Activated T-cell treated with anti-CD3 and anti-CD28 coated beads, Interleukin-2, amount 50 U/mL, for 48 hours (primary cell): ENCODE measurements around the gene MGLL.

Experiments used
- DNase-seq, 2 experiments: peaks; one replicate each; pipeline ENCODE4 v3.0.0-alpha.2; 2020

MGLL gene

DNA sequence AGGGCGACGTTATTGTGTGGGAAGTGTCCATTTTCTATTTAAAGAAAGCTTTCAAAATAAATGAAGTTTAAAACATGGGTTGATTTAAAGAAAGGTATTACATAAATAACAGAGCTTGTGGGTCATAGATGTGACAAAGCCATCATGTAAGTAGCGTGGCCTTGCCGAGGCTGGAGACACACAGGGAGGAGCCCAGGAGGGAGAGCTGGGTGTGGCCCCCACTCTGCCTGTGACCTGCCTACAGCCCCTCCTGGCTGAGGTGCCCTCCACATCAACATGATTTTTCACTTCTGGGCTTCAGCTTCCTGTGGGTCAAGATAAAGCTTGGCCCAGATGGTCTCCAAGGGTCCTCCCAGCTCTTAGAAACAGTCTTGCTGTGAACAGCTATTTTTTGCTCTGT lies 12.5 kb upstream of the MGLL start:
- no peak for DNase-seq

DNA sequence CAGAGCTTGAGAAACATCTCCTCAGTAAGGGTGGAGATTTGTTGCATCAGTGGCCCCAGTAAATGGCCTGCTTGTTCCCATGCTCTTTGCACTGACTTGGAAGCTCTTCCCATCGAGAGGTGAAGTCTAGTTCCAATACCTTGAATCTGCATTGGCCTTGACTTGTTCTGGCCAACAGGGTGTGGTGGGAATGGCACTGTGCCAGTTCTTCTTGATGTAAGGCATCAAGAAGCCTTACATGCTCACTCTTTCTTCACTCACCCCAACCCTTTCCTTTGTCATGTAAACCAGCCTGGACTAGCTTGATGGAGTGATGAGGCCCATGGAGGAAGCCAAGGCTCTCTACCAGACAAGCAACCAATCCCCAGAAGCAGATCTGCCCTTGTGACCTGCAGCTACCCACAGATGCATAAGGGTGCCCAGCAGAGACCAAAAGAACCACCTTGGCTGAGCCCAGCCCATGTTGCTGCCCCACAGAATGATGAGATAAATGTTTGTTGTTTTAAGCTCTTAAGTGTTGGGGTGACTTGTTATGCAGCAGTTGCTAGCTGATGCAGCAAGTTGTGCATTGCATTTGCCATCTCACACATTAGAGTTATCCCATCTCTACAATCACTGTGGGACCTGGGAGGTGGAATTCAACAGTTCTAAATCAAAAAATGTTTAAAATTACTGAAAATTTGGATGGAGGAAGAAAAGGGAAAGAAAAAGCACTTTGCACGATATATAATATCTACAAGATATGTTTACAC lies 11.1 kb upstream of the MGLL start:
- no peak for DNase-seq

DNA sequence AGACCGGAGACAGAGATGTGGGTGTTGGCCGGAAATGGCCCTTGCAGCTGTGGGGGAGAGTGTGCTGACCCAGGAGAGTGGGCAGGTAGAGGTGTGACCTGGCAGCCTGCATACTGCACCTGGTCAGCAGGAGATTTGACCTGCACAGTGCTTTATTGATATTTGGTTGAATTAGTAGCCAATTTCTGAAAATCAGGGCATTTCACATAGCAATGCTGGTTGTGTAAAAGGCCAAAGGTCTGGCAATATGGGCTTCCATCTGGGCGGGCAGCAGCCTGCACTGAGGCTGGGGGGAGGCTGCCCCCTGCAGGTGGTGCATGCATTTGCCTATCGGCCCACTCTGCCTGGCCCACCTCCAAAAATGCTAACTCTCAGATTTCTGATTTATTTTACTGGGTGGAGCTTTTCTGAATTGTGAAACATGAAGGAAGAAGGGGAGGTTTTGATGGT lies 9.4 kb upstream of the MGLL start:
- DNase-seq: peak; percentile 36 to 54

DNA sequence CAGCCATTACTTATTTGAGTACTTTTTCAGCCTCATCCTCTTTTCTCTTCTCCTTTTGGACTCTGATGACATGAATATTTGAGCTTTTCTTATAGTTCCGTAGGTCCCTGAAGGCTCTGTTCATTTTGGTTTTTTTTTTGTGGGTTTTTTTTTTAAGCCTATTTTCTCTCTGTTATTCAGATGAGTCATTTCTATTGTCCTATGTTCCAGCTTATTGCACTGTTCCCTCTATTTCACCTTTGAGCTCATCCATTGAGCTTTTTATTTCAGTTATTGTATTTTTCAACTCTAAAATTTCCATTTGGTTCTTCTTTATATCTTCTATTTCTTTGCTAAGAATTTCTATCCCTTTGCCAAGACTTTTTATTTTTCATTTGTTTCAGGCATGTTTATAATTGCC lies 7.2 kb upstream of the MGLL start:
- DNase-seq: no peak

DNA sequence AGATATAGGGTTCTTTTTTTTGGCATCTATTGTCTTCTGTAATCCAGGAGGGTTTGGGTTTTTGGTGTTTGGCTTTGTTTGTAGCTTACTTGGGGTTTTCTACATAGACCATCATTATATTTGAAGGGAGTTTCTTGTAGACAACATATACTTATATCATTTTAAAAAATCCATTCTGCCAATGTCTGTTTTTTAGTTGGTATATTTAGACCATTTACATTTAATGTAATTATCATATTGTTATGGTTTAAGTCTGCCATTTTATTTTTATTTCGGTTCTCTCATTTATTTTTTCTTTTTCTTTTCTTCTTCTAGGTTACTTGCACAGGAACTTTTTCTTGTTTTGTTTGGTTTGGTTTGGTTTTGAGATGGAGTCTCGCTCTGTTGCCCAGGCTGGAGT lies 5.5 kb upstream of the MGLL start:
- no peak for DNase-seq

DNA sequence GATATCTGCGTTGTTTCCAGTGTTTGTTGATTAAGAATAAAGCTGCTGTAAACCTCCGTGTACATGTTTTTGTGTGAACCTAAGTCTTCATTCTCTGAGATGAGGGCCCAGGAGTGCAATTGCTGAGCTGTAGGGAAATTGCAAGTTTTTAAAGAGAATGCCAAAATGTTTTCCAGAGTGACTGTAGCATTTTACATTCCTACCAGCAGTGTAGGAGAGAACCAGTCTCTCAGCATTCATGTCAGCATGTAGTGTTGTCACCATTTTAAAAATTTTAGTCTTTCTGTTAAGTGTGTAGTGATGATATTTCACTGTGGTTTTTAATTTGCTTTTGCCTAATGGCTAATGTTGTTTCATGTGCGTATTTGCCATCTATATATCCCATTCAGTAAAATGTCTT lies 3.4 kb upstream of the MGLL start:
- DNase-seq: no peak

DNA sequence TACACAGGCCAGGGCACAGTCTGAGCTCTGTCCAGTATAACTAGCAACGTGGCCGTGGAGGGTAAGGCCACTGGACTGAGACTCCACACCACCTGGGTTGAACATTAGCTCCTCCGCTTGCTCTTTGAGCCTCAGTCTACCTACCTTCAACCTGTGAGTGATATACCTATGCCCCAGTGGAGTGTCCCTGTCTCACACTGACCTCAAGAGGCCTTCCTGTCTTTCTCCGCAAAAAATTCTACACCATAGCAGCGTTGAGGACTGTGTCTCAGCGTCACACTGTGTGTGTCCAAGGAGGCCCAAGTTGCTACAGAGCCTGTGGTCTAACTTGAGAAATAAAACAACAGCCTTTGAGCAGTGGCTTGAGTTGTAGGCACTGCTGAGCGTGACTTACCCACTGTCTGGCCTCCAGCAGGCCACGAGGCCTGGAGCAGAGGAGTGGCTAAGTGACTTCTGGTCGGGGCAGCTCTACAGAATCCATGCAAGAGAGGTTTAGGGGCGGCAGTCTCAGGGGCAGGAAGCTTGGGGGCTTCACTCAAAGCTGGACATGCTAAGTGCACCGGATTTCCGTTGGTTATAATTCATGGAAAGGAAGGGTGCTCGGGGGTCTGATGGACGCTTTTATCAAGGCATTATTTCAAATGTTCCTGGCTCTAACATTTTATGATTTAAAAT lies 2.0 kb upstream of the MGLL start:
- DNase-seq: no peak

DNA sequence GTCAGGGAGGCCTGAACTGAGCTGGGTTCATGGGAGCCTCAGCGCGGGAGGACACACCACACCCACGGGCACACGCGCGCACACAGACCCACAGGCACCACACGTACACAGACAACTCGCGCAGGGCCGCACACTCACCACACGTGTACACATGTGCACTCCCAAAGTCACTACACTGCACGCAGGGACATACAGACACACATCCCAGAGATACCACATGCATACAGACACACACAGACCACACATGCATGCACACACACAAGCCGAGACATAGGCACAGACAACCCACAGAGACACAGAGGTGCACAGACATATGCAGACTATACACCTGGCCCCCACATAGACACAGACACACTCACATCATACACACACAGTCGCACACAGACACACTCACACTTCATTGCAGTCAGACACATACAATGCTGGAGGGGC lies 1.1 kb upstream of the MGLL start:
- DNase-seq: no peak

DNA sequence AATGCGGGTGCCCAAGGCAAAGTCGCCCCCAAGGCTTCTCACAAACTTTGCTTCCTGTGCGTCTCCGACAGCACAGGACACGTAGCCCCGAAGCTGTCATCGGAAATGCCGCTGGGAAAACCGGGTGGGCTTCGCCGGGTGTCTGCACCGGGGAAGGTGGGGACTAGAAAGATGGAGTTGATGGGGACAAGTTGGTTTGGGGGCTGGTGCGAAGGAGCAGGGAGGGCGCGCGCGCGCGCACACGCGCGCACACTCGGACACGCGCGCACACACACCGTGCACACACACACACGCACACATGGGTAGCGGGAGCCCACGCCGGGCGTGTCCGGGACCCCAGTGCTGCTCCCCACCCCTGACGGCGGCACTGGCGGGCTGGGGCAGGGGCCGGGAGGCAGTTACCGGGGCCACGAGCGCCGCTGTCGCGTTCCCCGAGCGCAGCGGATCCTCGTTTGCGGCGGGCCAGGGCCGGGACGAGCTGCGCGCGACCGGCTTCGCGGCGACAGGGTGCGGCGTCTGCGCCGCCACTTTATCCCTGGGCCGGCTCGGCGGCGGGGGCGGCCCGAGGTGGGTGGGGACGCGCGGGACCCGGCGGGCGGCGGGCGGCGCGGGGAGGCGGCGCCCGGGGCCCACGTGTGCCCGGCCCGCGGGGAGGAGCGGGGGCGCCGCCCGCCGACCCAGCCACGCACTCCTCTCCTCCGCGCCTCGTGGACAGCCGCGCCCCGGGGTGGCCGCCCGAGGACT lies 539 bp upstream of the MGLL start:
- peak; percentile 35 to 38 for DNase-seq

DNA sequence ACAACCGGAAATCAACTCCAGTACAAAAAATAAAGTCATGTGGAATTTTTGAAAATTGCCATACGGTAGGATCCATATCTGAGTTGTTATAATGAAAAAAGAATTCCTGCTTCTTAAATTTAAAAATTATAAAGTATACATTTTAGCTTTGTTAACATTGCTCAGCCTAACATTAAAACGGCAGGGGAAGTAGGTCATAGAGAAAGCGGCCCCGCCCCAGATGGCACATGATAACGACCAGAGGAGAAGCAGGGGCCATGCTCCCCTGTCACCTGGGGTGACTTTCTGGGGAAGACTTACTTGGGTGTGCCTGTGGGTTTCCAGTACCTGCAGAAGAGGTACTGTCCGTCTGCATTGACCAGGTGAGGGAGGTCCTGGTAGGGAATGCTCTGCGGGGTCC lies 921 bp downstream of the MGLL start:
- no peak for DNase-seq

DNA sequence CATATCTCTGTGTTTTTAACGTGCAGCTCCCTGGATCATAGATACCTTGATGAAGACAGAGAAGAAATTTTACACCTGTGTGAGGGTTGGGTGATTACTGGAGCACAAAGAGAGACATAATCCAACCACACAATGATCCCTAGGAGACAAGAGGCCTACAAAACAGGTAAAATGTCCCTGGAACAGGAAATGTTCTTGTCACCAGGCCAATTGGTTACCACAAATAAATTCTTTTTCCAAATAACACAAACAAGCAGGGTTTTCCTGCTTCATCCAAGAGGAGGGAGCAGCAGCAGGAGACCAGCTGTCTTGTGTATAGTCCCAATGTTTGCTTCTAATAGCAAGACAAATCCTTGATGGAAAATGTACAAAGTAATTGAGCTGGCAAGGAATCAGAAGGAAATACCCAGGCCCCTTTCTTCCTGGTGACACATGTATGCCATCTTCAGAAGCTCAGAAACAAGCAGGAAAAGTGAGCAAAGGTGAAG lies 1.4 kb downstream of the MGLL start:
- no peak for DNase-seq

DNA sequence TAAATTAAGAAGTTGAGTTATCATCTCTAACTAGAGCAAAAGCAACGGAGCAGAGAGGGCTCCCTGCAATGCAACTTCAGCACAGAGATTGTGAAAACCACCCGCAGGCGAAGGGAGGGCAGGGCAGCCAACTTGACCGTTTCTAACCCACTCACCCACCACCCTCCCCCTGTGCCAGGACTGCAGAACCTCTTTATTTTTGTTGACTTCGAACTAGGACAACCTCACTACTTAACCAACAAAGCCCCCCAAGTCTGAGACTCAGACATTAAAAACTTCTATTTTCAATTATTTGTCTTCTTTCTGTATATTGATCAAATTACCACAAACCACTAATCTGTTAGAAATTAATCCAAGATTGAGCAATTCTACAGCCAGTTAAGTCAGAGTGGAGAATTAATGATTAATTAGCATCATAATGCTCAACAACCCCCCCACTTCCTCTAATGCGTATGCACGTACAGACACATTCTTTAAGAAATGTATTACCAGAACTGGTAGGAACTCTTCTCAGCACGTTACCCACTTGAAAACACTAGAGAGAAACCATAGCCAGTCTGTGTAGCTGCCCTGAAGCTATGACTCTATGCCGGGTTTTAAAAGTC lies 2.0 kb downstream of the MGLL start:
- no peak for DNase-seq

DNA sequence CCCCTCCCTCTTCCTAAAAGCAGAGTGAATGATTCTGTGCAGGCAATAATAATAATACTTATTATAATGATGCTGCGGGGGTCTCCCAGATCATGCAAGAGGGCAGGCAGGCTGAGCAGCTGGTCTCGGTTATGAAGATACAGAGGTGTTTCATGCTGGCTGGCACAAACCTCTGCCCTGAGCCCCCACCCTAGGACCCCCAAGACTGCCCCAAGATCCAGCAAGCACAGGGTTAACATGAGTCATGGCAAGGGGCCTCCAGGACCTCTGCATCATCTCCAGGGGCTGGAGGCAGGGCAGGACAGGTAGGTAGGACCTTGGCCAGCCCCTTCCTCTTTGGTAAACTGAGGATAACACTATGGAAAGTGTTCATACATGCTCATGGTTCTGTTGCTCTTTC lies 2.7 kb downstream of the MGLL start:
- no peak for DNase-seq

DNA sequence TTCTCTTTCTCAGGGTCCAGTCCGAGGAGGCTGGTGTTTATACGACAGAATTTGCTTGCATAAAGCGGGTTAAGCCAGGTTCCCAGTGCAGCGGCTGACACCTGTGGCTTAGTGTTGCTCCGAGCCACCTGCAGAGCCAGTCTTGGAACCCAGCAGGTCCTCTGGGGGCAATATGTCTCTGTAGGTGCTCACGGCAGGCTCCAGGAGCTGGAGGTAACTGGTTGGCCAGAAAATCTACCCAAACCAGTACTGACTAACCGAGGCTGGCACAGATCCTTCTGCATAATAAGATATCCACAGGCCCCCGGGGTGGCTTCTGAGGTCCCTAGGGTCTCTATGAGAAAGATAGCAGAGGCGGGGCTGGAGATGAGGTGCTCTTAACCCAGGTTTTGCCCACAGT lies 3.2 kb downstream of the MGLL start:
- no peak for DNase-seq

DNA sequence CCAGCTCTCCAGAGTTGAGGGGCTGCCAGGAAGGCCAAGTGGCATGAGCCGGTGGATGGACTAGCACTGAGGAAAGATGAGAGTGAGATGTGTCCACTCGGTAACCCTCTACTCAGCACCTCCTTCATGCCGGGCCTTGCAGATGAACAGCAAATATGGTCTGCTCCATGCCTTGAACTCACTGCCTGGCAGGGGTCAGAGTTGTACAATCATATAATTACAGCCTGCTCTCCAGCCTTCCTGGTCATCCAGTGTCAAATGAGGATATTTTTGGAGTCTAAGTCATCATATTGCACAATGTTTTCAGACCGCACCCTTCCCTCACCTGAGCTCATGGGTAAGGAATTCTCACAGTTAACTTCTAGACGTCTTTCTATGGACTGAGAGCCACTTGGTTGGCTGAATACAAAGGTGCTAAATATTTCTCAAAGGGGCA lies 4.9 kb downstream of the MGLL start:
- DNase-seq: no peak

DNA sequence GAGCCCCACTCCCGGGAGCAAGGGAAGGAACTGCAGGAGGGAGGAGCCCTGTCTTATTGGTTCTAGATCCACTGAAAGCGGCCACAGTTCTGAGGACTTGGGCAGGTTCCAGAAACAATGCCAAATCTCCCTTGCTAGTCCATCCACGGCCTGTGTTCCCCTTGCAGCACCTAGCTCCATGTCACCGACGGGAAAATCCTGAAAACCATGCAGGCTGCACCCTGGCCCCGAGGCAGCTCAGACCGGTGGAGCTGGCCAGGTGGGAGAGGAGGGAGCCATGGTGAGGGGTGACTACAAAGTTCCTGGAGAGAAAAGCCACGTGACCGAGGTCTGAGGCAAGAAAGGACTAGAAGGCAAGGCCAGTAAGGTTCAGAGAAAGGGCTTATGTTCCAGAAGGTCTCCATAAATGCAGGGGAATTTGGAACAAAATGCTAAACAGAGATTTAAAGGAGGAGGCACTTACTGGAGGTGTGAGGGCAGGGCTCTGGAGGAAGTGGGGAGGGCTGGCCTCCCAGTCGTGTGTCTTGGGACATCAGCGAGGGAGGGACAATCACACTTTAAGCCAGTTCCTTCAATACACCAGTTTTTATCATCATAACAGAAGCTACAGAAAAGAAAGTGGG lies 5.4 kb downstream of the MGLL start:
- no peak for DNase-seq

DNA sequence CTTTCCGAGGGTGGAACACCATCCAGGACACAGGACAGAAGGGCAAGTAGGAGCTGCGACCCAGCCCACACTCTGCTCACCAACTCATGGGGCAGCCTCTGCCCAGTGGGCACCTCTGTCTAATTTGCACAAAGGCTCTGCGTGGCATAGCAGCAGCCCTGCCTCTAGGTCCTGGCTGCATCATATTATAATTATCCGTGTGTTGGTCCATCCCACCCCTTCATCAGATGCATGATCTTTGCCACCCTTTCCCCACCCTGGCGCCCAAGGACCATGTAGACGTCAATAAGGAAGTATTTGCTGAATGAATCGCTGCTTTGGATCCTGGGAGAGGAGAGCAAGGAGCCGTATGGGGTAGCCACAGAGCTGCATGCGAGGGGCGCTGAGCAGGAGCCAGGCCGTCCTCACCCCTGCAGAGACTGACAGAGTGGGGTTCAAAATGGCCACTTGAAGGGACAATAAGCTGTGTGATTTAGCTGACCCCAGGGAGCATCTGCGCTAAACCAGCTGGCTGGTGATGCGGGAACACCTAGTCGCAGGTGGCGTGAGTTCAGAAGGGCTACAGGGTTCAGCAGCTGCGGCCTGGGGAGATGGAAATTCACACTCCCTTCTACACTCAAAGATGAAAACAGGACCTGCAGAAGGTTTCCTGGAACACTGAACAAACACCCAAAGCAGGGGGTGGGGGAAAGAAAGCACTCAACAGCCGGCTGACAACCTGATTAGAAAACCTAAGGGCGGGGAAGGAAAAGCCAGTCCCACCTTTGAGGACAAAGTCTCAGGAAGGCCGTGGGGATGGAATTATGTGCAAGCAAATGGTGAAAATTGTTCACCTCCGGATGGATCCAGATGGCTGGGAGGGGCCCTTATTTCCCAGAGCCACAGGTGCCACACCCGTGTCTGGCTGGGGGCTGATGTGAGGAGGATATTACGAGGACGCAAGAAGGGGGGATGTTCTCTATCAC lies 6.4 kb downstream of the MGLL start:
- no peak for DNase-seq

DNA sequence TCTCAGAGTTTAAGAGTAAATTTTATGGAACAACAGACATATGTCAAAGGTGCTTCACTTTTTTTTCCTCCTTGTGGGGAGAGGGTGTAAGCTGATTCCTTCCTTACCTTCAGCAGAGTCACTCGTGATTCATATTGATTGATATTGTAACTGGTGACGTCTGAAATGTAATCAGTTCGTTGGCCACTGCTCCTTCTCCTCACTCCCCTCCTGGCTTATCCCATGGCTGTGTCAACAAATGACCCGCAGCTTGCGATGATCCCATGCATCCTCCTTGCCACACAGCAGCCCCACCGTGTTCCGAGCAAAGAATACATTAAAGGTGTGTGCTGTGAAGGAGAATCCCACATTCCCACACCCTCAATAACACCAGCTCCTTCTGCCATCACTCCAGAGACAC lies 7.3 kb downstream of the MGLL start:
- DNase-seq: no peak

DNA sequence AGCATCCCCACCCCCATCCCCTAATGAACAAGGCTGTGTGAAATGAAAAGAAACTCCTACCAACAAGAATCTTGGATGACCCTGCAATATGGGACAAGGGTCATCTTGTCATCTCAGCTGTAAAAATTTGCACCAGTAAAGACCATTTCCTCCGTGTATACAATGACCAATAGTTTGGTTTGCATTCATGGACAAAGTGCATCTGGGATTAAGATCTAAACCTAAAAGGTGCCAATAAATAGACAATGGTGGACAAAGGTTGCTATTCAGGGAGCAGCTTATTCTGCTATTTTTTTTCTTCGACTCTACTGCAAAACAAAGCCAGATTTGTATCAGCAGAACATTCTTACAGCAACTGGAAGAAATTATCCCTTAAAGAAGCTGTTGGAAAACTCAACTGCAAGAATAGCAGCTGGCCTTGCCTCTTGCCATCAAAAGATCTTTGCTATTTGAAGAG lies 8.0 kb downstream of the MGLL start:
- no peak for DNase-seq

DNA sequence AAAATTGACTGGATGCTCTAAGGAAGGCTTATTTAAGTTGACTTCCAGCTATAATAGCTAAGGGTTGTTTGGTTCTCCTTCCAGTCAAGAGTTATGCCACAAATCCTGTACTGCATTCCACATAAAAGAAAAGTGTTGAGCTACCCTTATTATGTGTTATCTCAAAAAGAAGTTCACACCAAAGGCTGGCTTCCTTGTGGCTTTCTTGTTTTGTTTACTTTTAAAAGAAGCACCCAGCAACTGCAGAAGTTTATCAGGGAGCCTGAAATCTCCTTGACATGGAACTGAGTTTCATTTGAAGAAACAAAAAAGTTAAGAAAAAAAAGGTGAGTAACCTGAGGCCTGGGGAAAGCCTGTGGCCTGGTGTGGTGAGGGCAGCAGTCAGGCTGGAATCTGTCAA lies 10.2 kb downstream of the MGLL start:
- no peak for DNase-seq

DNA sequence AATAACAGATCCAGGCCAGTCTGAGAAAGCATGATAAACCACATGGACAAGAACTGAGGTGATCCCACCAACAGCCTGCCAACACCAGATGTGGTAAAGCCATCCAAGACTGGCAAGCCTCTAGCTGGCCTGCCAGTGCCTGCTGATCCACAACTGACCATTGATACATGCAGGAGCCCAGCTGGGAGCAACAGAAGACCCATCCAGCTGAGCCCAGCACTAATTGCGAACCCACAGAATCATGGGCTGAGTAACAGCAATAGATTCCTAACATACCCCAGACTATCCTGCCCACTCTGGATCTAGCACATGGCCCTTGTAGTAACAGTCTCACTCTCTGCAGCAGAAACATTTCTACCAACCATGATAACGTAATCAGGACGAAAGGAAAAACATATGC lies 10.6 kb downstream of the MGLL start:
- no peak for DNase-seq

DNA sequence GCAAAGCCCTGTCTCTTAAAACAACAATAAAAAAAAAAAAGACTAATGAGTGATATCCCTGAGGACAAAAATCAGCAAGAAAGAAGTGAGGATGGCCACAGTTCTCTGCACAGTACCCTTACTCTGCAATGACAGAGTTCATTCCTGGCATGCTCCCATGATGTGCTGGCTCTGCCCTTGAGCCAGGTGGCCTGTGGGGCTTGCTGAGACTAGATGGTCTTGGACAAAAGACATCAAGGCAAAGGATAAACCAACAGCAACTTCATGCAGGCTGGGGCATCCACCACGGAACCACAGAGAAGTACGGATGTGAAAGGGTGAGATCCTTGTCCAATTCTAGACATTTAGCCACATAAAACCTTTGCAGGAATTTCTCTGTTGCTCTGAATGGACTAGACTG lies 12.7 kb downstream of the MGLL start:
- DNase-seq: no peak
